Ammon's horn (tissue), 1 donor: ENCODE results near the gene CDH23.

Experiments
- DNase-seq: peaks from one replicate; pipeline ENCODE4 v3.0.0-alpha.2; 2016; ENCODE audit warnings: low spot score

CDH23 gene

GRCh38 chr10:71392791-71393781 is 3.6 kb upstream of the CDH23 start:
- no peak for DNase-seq

DNA sequence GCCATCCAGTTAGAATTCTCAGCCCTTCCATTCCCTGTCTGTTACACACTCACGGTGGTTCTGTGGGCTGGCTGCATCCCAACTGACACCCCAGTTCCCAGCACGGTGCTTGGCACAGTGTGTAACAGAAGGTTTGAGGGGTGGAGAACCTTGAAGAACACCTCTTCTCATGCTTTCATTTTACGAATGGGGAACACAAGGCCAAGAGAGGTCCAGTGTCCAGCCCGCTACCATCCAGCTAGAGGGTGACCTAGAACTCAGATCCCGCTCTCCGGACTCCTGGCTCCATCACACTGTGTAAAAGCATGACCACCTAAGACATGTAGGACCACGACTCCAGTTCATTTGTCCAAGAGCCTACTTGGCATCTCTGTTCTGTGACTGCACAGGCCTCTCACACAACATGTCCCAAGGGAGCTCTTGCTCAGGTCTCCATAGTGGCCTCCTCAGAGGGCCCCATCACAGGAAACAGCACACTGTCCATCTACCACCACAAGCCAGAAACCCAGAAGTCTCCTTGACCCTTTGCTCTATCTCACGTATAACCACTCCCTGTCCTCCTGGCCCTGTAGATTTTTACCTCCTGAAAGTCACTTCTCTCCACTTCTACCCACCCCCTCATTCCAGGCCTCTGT is 2.8 kb upstream of the CDH23 start:
- DNase-seq: no peak

DNA sequence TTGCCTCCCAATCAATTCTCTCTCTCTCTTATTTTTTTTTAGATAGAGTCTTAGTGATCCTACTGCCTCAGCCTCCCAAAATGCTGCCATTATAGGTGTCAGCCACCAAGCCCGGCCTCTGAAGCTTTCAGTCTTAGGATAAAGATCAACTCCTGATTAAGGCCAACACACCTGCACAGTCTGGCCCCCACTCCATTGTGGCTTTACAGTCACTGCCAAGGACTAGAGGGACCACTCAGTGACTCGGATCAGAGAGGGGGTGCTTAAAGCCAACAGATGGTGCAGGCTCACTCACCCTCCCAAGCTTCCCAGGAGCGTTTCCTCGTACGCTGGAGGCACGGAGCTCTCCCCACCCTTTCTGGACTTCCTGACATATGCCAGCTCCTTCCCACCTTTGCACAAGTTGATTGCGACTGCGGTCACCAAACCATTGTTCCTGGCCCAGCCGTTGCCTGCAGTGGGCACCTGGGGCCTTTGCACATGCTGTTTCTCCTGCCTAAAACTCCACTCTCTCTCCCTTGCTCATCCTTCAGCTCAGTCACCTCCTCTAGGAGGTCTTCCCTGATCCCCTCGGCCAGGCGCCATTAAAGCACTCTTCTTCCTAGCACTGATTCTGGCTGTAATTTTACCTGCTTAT is 1.7 kb upstream of the CDH23 start:
- DNase-seq: no peak

DNA sequence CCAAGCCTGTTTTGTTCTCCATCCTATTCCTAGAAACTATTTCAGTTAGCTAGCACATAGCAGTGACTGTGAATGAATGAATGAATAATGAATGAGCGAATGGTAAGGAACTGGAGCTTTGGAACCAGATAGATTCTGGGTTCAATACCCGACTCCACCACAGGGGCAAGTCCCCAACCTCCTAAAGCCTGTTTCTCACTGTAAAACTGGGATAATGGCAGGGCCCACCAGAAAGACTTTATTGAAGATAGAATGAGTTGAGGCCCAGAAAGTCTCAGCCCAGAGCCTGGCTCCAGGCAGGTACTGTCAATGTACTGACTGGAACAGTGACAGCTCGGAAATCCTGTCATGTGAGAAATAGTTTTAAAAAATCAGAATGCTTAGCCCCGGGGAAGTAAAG is 1.1 kb upstream of the CDH23 start:
- DNase-seq: no peak

GRCh38 chr10:71396084-71396710 is 523 bp upstream of the CDH23 start:
- DNase-seq: peak; percentile 58

- DNase-seq: no peak
Observed at GRCh38 chr10:71397296-71398212, 834 bp downstream of the CDH23 start.

GRCh38 chr10:71398976-71399375 is 2.3 kb downstream of the CDH23 start:
- DNase-seq: no peak

DNA sequence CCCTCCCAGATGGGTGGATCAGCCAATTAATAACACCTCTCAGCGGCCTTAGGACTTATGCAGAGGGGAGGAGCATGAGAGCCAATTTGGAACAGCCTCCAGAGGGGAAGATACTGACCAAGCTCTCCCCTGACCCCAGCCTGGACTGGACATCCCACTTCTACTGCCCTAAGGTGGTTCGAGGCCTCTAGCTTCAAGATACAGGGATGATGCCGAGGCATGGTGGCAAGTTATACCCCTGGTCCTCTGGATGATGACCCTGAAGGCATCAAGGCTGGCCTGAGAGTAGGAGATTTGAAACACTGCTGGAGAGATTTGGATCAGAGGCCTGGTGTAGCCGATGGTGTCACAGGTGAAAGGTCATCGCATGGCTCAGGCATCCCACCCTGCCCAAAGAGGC is 3.2 kb downstream of the CDH23 start:
- no peak for DNase-seq

DNA sequence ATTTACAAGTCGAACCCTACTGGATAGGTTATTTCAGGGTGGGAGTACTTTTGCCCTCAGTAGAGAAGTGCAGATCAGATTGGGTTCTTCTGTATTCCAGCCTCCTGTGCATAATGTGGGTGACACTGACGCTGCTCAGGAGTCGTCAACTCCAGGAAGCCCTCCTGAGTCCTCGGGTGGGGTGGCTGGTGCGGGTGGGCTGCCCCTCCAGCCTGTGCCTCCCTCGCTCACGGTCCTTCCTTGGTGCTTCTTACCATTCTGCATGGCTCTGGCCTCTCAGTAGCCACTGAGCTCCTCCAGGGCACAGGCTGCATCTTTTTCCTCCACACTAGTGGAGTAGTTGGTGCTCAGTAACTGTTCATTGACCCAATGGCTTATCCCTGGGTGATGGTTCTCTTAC is 4.3 kb downstream of the CDH23 start:
- DNase-seq: no peak

DNA sequence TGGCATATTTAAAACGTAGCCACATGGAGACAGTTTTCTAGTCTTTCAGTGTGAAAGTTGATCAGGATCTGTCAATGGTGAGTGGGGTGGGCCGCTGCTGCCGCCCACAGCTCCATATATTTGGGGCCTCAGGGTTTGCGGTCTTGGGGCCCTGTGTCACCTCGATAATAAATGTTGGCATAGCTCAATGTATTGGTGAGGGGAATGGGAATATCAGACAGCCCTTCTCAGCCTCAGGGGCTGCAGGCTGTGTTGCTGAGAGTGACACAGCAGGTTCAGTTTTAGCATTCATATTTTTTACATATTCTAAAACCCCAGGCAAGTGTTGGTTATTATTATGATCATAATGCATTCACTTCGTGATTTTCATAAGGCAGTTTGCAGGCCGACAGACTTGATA is 5.3 kb downstream of the CDH23 start:
- DNase-seq: no peak

GRCh38 chr10:71404503-71405295 is 8.0 kb downstream of the CDH23 start:
- no peak for DNase-seq

- DNase-seq: no peak
Observed at GRCh38 chr10:71406878-71407277, 10.2 kb downstream of the CDH23 start.

DNA sequence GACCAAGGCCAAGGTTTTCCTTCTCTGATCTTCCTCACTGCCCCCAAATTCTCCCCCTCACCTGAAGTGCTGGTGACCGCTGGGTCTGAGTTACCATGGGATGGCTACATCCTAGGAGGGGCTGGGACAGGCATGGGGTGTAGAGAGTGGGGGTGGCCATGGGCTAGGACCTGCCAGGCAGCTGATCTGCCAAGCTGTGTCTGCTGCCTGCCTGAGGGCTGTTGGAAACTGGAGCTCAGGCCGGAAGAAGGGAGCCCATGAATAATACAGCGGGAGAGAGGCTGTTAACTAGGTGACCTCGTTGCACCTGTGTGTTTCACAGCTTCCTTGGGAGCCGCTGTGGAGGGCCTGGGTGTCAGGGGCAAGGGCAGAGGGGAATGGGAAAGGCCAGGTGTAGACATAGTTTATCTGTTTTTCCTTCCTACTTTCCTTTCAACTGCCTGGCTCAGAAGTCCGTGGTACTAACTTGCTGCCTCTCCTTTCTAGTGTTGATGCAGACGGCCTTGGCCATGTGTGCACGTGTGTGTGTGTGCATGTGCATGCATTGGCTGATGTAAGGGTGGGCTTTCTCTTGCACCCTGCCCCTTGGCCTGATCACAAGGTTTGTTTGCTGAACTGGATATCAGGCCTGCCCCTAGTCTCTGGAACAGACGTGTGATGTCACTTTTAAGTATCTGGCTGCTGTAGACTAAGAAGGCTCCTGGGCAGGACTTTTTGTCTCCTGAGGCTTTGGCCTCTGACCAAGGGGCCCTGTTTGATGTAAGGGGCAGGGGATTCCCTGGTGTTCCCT is 11.9 kb downstream of the CDH23 start:
- no peak for DNase-seq

- DNase-seq: no peak
Observed at GRCh38 chr10:71409516-71410104, 12.9 kb downstream of the CDH23 start.

DNA sequence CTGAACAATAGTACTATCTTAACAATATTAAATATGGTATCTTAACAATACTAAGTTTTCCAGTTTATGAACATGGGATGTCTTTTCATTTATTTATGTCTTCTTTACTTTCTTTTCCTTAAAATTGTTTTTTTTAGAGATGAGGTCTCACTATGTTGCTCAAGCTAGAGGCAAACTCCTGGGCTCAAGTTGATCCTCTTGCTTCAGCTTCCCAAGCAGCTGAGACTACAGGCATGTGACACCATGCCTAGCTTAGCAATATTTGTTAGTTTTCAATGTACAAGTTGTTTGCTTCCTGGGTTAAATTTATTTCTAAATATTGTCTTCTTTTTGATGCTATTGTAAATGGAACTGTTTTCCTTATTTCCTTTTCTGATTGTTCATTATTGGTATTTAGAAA is 16.9 kb downstream of the CDH23 start:
- no peak for DNase-seq

- DNase-seq: no peak
Observed at GRCh38 chr10:71414359-71414758, 17.6 kb downstream of the CDH23 start.

DNA sequence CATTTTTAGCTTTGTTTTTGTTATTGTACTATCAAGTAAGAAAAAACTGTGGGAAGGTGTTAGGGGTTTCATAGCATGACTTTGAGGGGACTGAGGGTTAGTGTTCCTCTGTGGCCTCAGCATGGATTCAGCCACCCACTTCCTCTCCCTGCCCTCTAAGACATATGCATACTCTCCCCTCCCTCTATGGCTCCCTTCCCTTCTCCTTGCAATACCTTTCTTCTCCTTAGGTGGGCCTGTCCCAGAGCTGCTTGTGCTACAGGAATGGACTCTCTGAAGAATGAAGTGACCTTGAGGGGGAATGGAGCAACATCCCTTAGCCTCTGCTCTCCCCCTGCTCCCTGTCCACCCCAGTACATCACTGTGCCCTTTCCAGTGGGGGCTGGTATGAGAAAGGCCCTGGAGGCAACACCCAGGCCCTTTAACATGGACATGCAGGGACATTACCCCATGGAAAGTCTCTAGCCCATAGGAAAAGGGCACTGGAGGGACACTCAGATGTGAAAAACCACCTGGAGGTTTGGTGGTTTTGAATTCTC is 22.4 kb downstream of the CDH23 start:
- DNase-seq: no peak

DNA sequence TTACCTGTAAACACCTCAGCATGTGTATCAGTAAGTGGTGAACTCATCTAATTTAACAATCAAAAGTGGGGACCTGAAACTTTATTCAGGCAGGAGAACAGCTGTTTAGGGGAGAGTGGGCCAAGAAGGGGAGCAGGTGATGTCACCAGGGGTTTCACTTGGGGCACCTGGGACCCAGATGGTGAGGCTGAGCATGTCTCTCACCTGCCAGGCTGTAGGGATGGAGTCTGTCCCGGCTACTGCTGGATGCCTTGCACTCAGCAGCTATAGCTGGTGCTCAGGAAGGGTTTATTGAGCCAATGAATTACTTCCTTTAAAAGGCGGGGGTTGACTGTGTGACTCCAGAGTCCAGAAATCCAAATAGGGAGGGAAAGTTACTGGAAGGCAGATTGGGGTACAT is 23.0 kb downstream of the CDH23 start:
- DNase-seq: no peak

DNA sequence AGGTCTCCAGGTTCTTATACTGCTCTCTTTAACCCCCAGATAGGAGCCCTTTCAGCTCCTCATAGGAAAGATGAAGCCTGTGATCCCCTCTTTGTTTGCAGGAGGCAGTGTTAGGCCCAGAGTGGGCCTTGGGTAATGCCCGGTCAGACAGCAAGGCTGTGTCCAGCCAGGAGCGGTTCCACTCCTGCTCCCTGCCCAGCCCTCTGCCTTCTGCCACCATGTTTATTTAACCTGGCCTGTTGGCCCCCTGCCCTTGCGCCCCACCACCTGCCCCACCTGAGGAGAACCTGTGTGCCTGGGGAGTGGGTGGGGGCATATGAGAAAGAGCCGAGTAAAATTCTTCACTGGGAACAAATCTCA is 24.3 kb downstream of the CDH23 start:
- no peak for DNase-seq
